Amygdala (tissue), 56 donors: Measurements from ENCODE around the gene VEZT.

ENCODE experiments used
- DNase-seq, 56 donors: peaks; one replicate each; lab custom pipeline; 2025; lab: John Stamatoyannopoulos, UW

Gene VEZT

GRCh38 chr12:95198914-95199313, 18.7 kb upstream of the VEZT start:
- DNase-seq = no peak

- DNase-seq = no peak
Observed at GRCh38 chr12:95200128-95200894, 17.3 kb upstream of the VEZT start.

GRCh38 chr12:95201056-95201670, 16.4 kb upstream of the VEZT start:
- no peak for DNase-seq

GRCh38 chr12:95202691-95203486, 14.7 kb upstream of the VEZT start:
- DNase-seq = peak in 1 of 56 donors; percentile 3

- peak in 1 of 56 donors; percentile 6 for DNase-seq
Observed at GRCh38 chr12:95203487-95204030, 14.0 kb upstream of the VEZT start.

- DNase-seq = peak in 4 of 56 donors; percentile 3 to 16 (median 9)
Observed at GRCh38 chr12:95204141-95204866, 13.3 kb upstream of the VEZT start.

GRCh38 chr12:95205016-95205624, 12.5 kb upstream of the VEZT start:
- DNase-seq = no peak

- DNase-seq = peak in 32 of 56 donors; percentile 6 to 71 (median 27)
Observed at GRCh38 chr12:95205685-95206084, 11.9 kb upstream of the VEZT start.

- DNase-seq = no peak
Observed at GRCh38 chr12:95206916-95207315, 10.7 kb upstream of the VEZT start.

GRCh38 chr12:95207407-95207806, 10.2 kb upstream of the VEZT start:
- no peak for DNase-seq

GRCh38 chr12:95208678-95209077, 8.9 kb upstream of the VEZT start:
- no peak for DNase-seq

GRCh38 chr12:95212586-95212985, 5.0 kb upstream of the VEZT start:
- DNase-seq = no peak

- no peak for DNase-seq
Observed at GRCh38 chr12:95213119-95213518, 4.5 kb upstream of the VEZT start.

- DNase-seq = no peak
Observed at GRCh38 chr12:95213928-95214327, 3.7 kb upstream of the VEZT start.

GRCh38 chr12:95214466-95214865, 3.1 kb upstream of the VEZT start:
- DNase-seq = no peak

- DNase-seq = no peak
Observed at GRCh38 chr12:95215949-95216348, 1.7 kb upstream of the VEZT start.

GRCh38 chr12:95216711-95217376, 763 bp upstream of the VEZT start:
- peak in 1 of 56 donors; percentile 44 for DNase-seq

GRCh38 chr12:95218150-95219133, 835 bp downstream of the VEZT start:
- peak in 16 of 56 donors; percentile 23 to 82 (median 64) for DNase-seq
